Endodermal cell (in vitro differentiated cells): ENCODE results near the gene NAA35. TPM values are rescaled to one million over a fixed set of nuclear protein-coding genes. Genes with fewer than 3 reads are reported as not detected.
A peak's percentile ranks its signal among the peaks of the same experiment; 100 is the strongest.

ENCODE experiments used
- DNase-seq: peaks from one replicate; pipeline ENCODE4 v3.0.0-alpha.2; 2017
- H3K27ac ChIP-seq: 2 replicates; pipeline ENCODE4 v1.5.1; 2013; ENCODE audit warnings: mild to moderate bottlenecking, low read depth, low read length, moderate library complexity
- H3K27me3 ChIP-seq: 2 replicates; pipeline ENCODE4 v1.6.1; 2013; ENCODE audit warnings: mild to moderate bottlenecking, low read length, moderate library complexity; ENCODE audit not compliant: insufficient read depth, control insufficient read depth, poor library complexity, severe bottlenecking
- H3K36me3 ChIP-seq: 2 replicates; pipeline ENCODE4 v1.7.0; 2013; ENCODE audit warnings: mild to moderate bottlenecking, low read length, moderate library complexity; ENCODE audit not compliant: control insufficient read depth, insufficient read depth
- H3K4me1 ChIP-seq: one replicate; pipeline ENCODE4 v1.7.0; 2013; ENCODE audit warnings: low read length; ENCODE audit not compliant: control insufficient read depth, insufficient read depth
- H3K4me3 ChIP-seq: 2 replicates; pipeline ENCODE4 v1.5.1; 2013; ENCODE audit warnings: mild to moderate bottlenecking, low read length, moderate library complexity
- H3K9ac ChIP-seq: 2 replicates; pipeline ENCODE4 v1.6.1; 2013; ENCODE audit warnings: mild to moderate bottlenecking, low read length, moderate library complexity; ENCODE audit not compliant: poor library complexity, severe bottlenecking; ENCODE audit errors: extremely low read depth
- H3K9me3 ChIP-seq: 2 replicates; pipeline ENCODE4 v1.6.1; 2013; ENCODE audit warnings: mild to moderate bottlenecking, low read length, moderate library complexity; ENCODE audit not compliant: control insufficient read depth
- H3K27ac Mint-ChIP-seq: 2 replicates; pipeline ENCODE4 v1.8.0; 2020; ENCODE audit warnings: mixed read lengths
- H3K27me3 Mint-ChIP-seq: 2 replicates; pipeline ENCODE4 v1.8.0; 2021; ENCODE audit warnings: mild to moderate bottlenecking, mixed read lengths; ENCODE audit not compliant: insufficient read depth
- H3K36me3 Mint-ChIP-seq: 2 replicates; pipeline ENCODE4 v1.8.0; 2020; ENCODE audit warnings: low read depth, mixed read lengths
- H3K4me1 Mint-ChIP-seq: 2 replicates; pipeline ENCODE4 v1.8.0; 2020; ENCODE audit warnings: mixed read lengths
- H3K4me3 Mint-ChIP-seq: 2 replicates; pipeline ENCODE4 v1.8.0; 2020; ENCODE audit warnings: mild to moderate bottlenecking, moderate library complexity, mixed read lengths
- H3K9me3 Mint-ChIP-seq: 2 replicates; pipeline ENCODE4 v1.8.0; 2020; ENCODE audit warnings: mild to moderate bottlenecking, mixed read lengths
- WGBS, 2 experiments: methylation state at CpG; one replicate each; pipeline versions ENCODE4 v1.1.5 to v1.1.7; 2013; ENCODE audit warnings: missing lambda C conversion rate in 2 of 2, mixed read lengths in 1 of 2; ENCODE audit not compliant: insufficient coverage in 1 of 2, insufficient read length in 1 of 2; 5-methylcytosine and 5-hydroxymethylcytosine counted together
- total RNA-seq, 2 donors: library from RNA; stranded (reverse); fragmentation: NEBNext Ultra II Directional in 1 of 2; extraction: Animal tissue kit (Norgen Biotek cat#: 25700) in 1 of 2; gene quantifications; 2 replicates in 1 of 2; 3 replicates in 1 of 2; pipeline ENCODE4 v1.2.1, GENCODE V29; 2021
- TF ChIP-seq, protein P1 (sequence below): fragments of 200-600 bp; sonication (generic); conservative IDR thresholded peaks from 2 replicates; pipeline ENCODE4 v1.5.0; 2021; ENCODE audit warnings: antibody characterized with exemption, mild to moderate bottlenecking

Gene NAA35
- total RNA-seq, 2 donors from 2014 or later: 30.3 to 31.4 TPM

DNA sequence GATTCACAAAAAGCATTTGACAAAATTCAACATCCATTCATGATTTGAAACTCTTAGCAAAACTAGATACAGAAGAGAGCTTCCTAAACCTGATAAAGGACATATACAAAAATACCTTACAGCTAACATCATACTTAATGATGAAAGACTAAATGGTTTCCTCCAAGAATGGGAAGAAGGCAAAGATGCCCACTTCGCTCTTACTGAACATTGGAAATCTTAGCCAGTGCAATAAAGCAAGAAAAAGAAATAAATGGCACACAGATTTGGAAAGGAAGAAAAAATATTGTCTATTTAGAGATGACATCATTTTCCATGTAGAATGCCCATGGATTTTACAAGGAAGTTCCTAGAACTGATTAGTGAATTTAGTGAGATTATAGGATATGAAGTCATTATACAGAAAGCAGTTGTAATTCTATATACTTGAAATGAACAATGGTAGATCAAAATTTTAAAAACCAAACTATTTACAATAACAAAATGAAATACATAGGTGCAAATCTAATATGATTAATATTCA, 64.4 kb downstream of the NAA35 start:
- Mint-ChIP-seq H3K9me3 (peaks cover 20% of the 10 kb centered on the region), H3K27ac (no peak overlapping the region), H3K4me3 (no peak overlapping the region), H3K36me3 (peaks cover 79% of the 10 kb centered on the region), H3K27me3 (no peaks in the 10 kb centered on the region), H3K4me1 (no peaks in the 10 kb centered on the region)
- Histone ChIP-seq H3K36me3 (peaks cover 89% of the 10 kb centered on the region), H3K27me3 (no peaks in the 10 kb centered on the region), H3K4me1 (no peaks in the 10 kb centered on the region), H3K9me3 (peaks cover 27% of the 10 kb centered on the region), H3K4me3 (peak overlapping the region; percentile 30), H3K9ac (no peak overlapping the region), H3K27ac (no peak overlapping the region)
- TF ChIP-seq, protein P1, sequence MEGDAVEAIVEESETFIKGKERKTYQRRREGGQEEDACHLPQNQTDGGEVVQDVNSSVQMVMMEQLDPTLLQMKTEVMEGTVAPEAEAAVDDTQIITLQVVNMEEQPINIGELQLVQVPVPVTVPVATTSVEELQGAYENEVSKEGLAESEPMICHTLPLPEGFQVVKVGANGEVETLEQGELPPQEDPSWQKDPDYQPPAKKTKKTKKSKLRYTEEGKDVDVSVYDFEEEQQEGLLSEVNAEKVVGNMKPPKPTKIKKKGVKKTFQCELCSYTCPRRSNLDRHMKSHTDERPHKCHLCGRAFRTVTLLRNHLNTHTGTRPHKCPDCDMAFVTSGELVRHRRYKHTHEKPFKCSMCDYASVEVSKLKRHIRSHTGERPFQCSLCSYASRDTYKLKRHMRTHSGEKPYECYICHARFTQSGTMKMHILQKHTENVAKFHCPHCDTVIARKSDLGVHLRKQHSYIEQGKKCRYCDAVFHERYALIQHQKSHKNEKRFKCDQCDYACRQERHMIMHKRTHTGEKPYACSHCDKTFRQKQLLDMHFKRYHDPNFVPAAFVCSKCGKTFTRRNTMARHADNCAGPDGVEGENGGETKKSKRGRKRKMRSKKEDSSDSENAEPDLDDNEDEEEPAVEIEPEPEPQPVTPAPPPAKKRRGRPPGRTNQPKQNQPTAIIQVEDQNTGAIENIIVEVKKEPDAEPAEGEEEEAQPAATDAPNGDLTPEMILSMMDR: no peak
- no peak for DNase-seq
- 93 to 100% methylated on average over 1 of the region's 1 CpG for WGBS, 2 experiments

GRCh38 chr9:86009133-86009532, 68.2 kb downstream of the NAA35 start:
- Mint-ChIP-seq H3K36me3 (peaks cover 67% of the 10 kb centered on the region), H3K4me3 (no peak overlapping the region), H3K27me3 (no peaks in the 10 kb centered on the region), H3K27ac (no peak overlapping the region), H3K9me3 (peaks cover 17% of the 10 kb centered on the region), H3K4me1 (no peaks in the 10 kb centered on the region)
- TF ChIP-seq, protein P1: no peak
- no peak overlapping the region for H3K27ac ChIP-seq
- no peaks in the 10 kb centered on the region for H3K4me1 ChIP-seq
- peaks cover 80% of the 10 kb centered on the region for H3K36me3 ChIP-seq
- peaks cover 20% of the 10 kb centered on the region for H3K9me3 ChIP-seq
- no peak for DNase-seq
- H3K27me3 ChIP-seq: no peaks in the 10 kb centered on the region
- no peak overlapping the region for H3K4me3 ChIP-seq
- 94 to 100% methylated on average over 1 to 2 of the region's 2 CpGs for whole genome bisulfite sequencing, 2 experiments
- H3K9ac ChIP-seq: no peak overlapping the region

DNA sequence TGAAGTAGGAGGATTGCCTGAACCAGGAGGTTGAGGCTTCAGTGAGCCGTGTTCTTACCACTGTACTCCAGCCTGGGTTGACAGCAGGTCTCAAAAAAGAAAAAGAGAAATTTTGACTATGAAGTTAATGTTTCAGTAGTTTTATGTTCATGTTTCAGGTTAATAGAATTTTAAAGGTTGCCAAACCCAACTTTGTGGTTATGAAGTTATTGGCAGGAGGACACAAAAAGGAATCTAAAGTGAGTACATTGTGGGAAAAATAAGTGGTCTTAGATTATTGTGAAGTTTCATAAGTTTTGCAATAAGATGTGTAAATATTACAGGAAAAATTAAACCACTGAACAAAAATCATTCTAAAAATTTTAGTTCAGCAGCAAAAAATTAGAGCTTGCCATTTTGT, 79.8 kb downstream of the NAA35 start:
- H3K36me3 Mint-ChIP-seq: peaks cover 73% of the 10 kb centered on the region
- H3K27me3 ChIP-seq: no peaks in the 10 kb centered on the region
- DNase-seq: no peak
- no peaks in the 10 kb centered on the region for H3K4me1 Mint-ChIP-seq
- H3K4me3 ChIP-seq: no peak overlapping the region
- no peaks in the 10 kb centered on the region for H3K9me3 Mint-ChIP-seq
- H3K9me3 ChIP-seq: no peaks in the 10 kb centered on the region
- H3K9ac ChIP-seq: no peak overlapping the region
- WGBS, 2 experiments: 67 to 95% methylated on average over 1 of the region's 1 CpG
- TF ChIP-seq, protein P1: no peak
- H3K27ac Mint-ChIP-seq: no peak overlapping the region
- H3K27ac ChIP-seq: no peak overlapping the region
- no peak overlapping the region for H3K4me3 Mint-ChIP-seq
- H3K36me3 ChIP-seq: peaks cover 93% of the 10 kb centered on the region
- no peaks in the 10 kb centered on the region for H3K4me1 ChIP-seq
- no peaks in the 10 kb centered on the region for H3K27me3 Mint-ChIP-seq
